ENCODE results near the gene RCC1.
"Not testable (repeated sequence)": the region's sequence is repeated elsewhere in the genome, so short reads cannot be mapped to it uniquely, and the experiment has no call there.

The RCC1 gene

GRCh38 chr1:28510970-28511440, 5.2 kb downstream of the RCC1 start:
- no peak for DNase-seq (ENCODE audit: low spot score)

- DNase-seq (ENCODE audit: low spot score), result no peak
Observed at GRCh38 chr1:28512058-28512611, 6.3 kb downstream of the RCC1 start.

DNA sequence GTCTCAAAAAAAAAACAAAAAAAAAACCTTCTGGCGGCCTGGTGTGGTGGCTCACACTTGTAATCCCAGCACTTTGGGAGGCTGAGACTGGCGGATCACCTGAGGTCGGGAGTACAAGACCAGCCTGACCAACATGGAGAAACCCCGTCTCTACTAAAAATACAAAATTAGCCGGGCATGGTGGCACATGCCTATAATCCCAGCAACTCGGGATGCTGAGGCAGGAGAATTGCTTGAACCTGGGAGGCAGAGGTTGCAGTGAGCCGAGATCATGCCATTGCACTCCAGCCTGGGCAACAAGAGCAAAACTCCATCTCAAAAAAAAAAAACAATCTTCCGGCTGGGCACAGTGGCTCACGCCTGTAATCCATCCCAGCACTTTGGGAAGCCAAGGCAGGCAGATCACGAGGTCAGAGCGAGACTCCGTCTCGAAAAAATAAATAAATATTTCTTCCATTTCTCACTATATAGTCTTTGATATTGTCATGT, 8.6 kb downstream of the RCC1 start:
- DNase-seq (ENCODE audit: low spot score), result not testable (repeated sequence)

GRCh38 chr1:28516518-28516956, 10.7 kb downstream of the RCC1 start:
- DNase-seq (ENCODE audit: low spot score), result no peak

DNA sequence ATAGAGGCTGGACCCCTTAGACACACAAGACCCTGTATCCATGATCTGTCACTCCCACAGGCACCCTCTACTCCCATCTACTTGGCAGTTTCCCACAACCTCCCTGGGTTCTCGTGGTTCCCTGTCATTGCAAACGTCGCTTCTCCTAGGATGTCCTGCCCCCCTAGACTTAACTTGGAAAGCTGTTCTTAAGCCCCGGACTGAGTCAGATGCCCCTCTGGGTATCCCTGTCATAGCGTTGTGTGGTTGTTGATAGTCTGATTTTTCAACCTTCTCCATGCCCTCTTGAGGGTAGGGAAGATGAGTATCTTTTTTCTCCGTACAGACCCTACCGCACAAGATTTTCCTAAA, 11.8 kb downstream of the RCC1 start:
- DNase-seq (ENCODE audit: low spot score), result no peak

DNA sequence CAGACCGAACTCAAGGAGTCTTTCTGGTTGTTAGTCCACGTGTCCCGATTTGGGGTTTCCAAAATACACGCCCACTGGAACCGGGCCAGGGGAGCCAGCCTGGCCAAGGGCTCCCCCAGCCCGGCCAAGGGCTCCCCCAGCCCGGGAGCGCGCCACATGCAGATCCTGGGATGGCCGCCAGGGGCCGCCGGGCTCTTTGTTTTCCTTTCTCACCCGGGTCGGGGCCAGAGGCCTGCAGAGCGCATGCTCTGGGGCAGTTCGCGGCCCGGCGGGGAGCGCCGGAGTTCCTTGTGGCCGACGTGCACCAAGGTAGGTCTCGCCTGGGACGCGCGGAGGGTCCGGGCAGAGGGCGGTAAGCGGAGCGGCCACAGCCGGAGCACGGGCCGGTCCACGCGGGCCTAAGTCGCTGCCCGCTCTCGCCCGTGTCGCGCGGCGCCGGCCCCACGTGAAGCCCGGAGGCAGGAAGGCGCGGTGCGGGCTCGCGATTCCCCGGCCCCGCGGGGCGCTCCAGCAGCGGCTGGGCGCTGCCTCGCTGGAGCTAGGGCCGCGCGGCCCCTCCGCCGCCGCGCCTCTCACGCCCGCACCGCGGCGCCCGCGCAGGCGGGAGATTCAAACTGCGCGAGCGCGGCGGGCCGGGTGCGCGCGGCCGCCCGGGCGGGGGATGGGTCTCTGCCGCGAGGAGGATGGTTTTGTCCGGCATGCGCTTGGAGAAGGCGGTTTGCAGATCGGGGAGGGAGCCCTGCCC, 12.3 kb downstream of the RCC1 start:
- peak; percentile 91 for DNase-seq (ENCODE audit: low spot score)

DNA sequence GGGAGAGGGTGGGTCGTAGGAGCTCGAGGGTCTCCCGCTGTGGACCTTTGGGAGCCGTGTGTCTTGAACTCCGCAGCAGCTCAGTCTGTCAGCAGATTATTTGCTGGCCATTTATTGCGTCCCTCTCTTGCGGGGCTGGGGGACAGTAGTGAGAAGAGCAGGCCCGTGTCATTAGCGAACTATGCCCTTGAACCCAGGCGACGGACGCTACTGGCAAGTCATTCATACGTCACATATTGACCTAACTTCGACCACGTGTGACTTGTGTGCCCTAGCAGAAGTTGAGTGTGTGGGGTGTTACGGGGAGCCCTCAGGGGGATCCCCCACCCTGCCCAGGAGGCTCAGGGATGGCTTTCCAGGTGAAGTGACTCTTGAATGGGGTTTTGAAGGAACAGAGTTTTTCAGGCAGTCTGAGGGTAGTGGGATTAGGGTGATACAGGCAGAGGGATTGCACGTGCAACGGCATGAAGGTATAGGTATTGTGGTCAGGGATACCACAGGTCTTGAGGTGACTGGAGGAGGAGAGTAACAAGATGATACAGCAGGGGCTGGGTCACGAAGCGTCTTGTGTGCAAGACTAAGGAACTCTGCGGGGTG, 13.0 kb downstream of the RCC1 start:
- DNase-seq (ENCODE audit: low spot score), result no peak

- DNase-seq (ENCODE audit: low spot score), result no peak
Observed at GRCh38 chr1:28519946-28520725, 14.3 kb downstream of the RCC1 start.

DNA sequence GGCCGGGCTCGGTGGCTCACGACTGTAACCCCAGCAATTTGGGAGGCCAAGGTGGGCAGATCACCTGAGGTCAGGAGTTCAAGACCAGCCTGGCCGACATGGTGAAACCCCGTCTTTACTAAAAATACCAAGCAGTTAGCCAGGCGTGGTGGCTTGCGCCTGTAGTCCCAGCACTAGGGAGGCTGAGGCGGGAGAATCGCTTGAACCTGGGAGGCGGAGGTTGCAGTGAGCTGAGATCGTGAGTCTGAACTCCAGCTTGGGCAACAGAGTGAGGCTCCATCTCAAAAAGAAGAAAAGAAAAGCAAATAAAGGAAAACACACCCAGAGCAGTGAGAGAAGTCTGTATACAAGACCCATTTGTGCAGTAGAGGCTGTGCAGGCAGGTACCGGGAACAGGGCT, 15.0 kb downstream of the RCC1 start:
- not testable (repeated sequence) for DNase-seq (ENCODE audit: low spot score)

- DNase-seq (ENCODE audit: low spot score), result no peak
Observed at GRCh38 chr1:28521502-28522164, 15.8 kb downstream of the RCC1 start.

DNA sequence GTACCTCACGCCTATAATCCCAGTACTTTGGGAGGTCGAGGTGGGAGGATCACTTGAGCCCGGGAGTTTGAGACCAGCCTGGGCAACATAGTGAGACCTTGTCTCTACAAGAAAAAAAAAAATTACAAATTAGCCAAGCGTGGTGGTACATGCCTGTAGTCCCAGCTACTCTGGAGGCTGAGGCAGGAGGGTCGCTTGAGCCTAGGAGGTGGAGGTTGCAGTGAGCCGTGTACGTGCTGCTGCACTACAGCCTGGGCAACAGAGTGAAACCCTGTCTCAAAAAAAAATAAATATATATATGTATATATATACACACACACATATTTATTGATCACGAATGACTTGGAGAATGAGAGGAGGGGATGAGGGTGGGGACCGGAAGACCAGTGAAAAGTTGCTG, 16.7 kb downstream of the RCC1 start:
- DNase-seq (ENCODE audit: low spot score), result not testable (repeated sequence)

GRCh38 chr1:28525002-28525642, 19.3 kb downstream of the RCC1 start:
- not testable (repeated sequence) for DNase-seq (ENCODE audit: low spot score)

DNA sequence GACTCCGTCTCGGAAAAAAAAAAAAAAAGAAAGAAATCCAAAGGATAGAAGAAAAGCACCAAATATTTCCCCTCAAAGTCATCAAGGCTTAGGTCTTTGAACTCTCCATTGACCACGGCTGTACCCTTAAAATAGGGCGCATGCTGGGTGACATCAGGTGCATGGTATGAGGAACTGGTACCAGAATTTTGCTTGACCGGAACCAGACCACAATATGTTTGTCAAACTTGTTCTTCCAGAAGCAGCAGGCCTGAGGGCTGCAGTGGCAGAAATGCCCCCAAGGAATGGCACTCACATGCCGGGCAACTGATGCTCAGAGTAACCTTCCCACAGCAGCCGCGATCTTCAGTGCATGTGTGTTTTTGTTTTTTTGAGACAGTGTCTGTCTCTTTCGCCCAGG, 21.0 kb downstream of the RCC1 start:
- no peak for DNase-seq (ENCODE audit: low spot score)

DNA sequence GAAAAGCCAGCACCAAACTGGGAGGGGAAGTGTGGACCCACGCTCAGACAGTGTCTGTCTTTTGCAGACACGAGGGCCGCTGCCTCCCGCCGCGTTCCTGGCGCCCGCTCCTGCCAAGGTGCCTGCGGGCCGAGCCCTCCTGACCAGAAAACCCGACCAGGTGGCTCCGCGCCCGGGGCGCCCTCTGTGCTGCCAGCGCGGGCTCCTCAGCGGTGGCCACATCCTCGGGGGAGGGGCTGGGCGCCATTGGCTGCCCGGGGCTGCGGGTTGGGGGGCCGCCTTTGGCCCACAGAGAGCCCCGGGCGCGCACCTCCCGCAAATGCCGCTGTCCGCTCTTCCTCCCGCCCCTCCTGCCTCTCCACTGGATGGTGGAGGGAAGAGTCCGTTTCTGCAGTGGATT, 24.6 kb downstream of the RCC1 start:
- DNase-seq (ENCODE audit: low spot score), result no peak

- no peak for DNase-seq (ENCODE audit: low spot score)
Observed at GRCh38 chr1:28534671-28535070, 28.8 kb downstream of the RCC1 start.

- no peak for DNase-seq (ENCODE audit: low spot score)
Observed at GRCh38 chr1:28535180-28535579, 29.3 kb downstream of the RCC1 start.

GRCh38 chr1:28537457-28538199, 31.8 kb downstream of the RCC1 start:
- no peak for DNase-seq (ENCODE audit: low spot score)

GRCh38 chr1:28538286-28538685, 32.4 kb downstream of the RCC1 start:
- DNase-seq (ENCODE audit: low spot score), result no peak

GRCh38 chr1:28540651-28541050, 34.8 kb downstream of the RCC1 start:
- no peak for DNase-seq (ENCODE audit: low spot score)

- not testable (repeated sequence) for DNase-seq (ENCODE audit: low spot score)
Observed at GRCh38 chr1:28541414-28542015, 35.7 kb downstream of the RCC1 start.
